Measurements from ENCODE around the gene RAD51.
A peak's percentile ranks its signal among the peaks of the same experiment; 100 is the strongest.

The RAD51 gene

DNA sequence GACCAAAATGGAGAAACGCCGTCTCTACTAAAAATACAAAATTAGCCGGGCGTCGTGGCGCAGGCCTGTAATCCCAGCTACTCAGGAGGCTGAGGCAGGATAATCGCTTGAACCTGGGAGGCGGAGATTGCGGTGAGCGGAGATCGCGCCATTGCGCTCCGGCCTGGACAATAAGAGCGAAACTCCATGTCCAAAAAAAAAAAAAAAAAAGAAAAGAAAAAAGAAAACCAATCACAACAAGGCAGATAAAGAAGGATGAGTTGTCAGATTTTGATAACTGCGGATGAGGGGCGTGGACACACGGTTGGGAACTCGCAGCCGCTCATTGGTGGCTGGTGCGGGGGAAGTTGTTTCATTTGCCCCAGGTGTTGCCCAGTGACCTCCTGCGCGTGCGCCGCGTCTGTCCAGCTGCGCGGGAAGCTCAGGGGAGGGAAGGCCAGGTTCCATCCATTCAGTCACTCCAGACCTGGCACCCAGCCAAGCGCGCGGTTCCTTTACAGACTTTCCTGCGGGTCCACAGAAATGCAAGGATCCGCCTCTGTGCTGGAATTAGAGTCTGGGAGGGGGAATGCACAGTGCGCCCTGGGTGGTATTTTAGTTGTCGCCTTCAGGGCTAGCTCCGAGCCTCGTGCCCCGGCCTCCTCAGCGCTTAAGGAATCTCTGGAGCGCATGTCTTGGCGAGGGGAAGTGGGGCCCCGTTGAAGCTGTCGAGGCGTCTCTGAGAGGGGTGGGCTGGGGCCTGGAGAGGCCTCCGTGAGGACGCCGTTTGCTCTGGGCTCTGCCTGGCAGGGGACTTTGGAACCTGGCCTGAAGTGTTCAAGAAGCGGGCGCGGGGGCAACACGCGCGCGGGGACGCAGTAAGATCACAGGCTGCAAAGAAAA lies 68.2 kb downstream of the RAD51 start:
- peak; percentile 90 for DNase-seq

DNA sequence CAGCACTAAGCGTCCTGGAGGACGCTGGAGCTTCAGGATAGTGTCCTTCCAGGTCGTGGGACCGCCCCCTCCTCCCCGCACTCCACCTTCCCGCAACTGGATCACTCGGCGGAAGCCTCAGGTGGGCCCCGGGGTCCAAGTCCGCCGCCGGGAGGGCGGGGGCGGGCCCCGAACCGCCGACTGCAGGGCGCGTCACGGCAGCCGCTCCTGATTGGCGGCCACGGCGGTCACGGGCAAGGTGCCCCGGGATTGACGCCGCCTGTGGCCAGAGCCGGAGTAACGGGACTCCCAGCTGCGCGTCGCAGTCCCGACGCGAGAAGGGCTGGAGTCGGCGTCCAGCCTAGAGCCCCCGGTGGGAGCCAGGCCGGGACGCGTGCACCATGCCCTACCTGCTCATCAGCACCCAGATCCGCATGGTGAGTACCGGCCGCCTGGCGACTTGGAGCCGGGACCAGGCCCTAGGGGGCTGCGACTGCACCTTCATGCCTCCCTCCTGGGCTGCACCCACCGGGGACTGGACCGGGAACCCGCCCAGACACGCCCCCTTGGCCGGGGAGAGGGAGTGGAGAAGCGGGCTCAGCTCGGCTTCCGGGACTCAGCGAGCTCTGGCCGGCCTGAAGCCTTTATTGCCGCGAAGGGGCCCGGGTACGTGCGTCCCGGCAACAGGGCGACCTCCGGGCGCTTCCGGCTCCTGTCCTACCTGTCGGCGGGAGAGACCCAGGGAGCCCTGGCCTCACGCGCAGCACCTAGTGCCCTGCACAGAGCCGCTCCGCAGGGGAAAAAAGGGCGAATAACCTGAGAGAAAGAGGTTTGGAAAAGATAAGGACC lies 69.0 kb downstream of the RAD51 start, which contains the start of gene GCHFR:
Gene GCHFR (plus strand): TSS at position 268 of the 828 bp plus-strand sequence. CDS start 113 bp downstream, at position 381.
- DNase-seq = peak; percentile 92

DNA sequence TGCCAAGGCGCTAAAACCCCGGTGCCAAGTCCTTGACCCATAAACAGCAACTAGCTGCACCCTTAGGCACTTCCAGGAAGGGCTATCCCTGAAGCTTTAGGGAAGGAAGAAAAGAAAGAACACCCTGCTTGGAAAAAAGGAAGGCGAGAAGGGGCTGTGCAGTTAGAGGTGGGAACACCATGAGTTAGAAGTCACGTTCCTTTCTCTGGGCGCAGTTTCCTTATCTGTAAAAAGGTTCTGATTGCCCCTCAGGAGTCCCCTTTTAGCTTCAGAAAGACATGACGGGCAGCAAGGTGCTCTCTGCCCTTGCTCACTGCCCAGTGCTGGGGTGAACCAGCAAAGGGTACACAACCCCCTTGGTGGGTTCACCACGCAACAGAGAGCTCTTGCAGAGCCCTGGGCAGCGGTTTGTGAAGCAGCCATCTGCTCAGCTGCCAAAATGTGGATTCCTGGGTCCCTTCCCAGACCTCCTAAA lies 69.7 kb downstream of the RAD51 start:
- no peak for DNase-seq

DNA sequence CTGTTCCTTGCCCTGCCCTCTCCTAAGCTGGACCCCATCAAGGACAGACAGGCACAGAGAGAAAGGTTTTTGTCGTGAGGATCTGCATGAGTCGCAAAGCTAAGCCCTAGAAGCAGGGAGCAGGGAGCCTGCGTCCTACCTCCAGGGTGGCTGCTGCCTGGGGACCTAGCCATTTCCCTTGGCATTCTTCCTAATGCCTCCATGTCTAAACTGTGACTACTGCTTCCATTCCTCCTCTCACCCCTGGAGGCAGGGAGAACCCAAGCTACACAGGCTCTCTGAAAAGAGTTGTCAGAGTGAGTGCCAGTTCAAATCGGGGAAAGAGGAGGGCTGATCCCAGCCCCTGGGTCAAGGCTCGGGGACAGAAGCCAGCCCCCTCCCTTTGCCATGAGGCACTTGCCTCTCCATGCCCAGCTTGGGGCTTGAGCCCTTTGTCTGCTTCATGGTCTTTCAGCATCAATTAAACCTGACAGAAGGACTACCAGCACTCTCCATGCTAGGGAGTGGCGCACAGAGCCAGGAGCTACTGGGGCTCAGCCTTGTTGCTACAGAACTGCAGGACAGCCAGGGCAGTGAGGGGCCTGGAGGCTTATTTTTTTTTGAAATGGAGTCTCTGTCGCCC lies 71.3 kb downstream of the RAD51 start:
- no peak for DNase-seq

DNA sequence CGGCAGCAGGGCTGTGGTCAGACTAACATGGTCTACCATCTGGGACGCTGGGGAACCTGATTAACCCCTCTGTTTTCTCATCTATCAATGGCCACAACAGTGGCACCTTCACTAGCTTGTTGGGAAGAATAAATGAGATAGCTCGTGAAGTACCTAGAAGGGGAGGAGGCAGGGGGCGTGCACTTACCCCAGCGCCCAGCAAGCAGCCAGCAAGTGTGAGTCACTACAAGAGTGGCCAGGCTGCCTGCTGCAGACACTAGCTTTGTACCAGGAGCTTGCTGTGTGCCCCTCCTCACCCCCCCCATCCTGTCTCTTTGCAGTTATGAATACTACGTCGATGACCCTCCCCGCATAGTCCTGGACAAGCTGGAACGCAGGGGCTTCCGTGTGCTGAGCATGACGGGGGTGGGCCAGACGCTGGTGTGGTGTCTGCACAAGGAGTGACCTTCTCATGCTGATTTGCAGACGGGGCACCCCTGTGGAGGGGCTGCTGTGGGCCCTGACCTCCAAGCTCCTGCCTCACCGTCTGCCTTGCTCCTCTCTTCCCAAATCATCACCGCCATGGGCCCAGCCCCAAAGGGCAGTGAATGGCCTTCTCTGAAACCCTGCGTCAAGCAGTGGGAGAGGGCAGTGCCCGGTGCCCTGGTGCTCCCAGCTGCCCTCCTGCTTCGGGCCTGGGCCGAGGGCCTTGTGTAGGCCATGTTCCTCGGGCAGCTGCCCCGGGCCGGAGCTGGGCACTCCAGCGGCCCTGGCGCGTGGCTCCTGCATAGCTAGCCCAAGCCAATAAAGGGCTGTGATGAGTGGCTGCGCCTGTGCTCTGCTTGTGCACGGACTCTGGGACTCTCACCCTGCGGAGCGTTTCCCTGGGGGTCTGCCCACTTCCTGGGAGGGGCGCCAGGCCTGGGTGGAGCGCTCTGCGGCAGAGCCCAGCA lies 72.2 kb downstream of the RAD51 start:
- DNase-seq = no peak

DNA sequence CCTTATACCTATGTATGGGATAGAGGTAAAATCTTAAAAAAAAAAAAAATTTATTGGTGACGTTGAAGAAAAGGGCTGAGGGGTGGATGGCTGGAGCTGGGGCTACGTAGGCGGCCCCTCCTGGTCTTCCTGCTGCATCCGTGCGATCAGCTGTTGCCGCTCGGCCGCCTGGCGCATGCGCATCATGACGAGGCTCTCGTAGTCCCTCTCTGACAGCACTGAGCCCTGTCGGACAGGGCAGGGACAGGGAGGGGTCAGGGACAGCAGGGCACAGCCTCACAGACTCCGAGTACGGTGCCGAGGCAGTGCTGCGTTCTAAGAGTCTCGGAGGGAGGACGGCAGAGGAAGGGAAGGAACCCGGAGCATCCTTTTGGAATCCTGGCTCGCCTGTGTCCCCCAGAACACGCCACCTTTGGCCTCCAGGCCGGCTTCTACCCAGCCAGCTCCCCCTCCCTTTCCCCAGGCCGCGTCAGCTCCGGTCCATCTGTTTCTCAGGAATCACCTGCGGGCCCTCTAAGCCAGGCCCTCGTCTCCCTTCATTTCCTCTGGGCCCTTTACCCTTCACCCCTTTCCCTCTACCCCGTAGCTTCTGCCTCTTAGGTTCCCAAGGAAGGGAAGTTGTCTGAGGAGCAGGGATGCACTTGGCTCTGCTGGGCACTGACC lies 73.0 kb downstream of the RAD51 start:
- no peak for DNase-seq

DNA sequence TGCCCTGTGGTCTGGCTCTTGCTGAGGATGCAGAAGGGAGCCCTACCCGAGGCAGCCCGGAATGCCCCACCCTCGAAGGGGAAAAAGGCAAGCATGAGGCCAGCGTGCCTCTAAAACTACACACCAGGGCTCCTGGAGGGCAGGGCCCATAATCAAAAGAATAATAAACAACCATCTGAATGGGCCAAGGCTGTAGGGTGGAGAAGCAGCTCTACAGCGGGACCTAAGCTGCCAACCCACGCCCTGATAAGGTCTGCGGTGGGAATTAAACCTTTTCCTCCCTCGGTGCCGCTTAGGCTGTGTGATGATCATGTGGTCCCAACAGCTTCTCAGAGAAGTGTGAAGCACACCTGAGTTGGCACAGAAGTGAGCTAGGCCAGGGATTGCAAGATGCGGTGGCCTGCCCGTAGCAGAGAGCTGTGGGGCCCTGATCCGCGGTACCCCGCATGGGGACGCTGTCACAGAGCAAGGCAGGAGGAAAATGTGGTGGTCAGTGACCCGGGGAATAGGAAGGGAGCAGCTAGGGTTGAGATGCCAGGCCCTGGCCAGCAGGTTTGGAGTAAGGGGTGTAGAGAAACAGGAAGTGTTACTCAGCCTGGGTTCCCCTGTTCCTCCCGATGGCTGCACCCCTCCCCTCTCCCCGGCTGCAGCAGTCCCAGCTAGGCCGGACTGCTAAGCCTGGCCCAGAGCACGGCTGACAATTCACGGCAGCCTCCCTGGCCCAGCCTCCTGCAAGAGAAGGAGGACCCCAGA lies 73.7 kb downstream of the RAD51 start:
- no peak for DNase-seq

DNA sequence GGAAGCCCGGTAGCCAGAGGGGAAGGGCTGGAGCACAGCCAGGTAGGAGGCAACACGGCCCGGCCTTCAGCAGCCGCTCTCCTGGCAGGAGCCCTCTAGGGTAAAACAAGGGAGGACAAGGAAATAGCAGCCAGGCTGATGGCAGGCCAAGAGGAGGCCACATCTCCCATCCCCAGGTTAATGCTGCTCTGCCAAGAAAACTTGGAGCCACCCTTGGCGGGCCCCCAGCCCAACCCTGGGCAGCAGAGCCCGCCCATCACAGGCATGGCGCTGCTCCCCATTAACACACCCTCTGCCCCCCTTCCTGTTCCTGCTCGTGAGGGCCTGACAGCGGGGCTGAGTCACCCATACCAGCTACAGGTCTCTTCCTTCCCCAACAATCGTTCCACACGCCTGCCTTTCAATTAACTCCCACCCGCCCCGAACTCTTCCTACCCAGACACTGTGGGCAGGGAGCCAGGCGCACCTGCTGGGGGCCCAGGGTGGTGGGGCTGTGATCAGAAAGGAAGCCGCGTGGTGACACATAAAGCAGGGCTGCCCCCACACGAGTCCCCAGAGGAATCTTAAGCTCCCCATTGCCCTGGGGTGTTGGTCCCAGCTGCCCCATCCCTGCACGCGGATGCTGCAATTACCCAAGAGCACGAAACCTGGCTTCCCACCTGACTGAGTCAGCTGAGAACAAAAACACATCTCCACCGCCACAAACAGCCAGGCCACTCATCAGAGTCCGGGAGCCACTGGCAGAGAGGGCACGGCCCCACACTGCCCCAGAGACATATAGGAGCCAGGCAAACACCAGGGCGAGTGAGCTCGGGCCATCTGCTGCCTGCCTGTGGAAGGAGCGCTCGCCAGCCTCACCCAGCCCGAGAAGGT lies 74.5 kb downstream of the RAD51 start, which contains the start of gene C15orf62:
Gene C15orf62 (plus strand): TSS at position 707 of the 873 bp plus-strand sequence. CDS start 516 bp downstream, outside the sequence.
- peak; percentile 68 for DNase-seq

DNA sequence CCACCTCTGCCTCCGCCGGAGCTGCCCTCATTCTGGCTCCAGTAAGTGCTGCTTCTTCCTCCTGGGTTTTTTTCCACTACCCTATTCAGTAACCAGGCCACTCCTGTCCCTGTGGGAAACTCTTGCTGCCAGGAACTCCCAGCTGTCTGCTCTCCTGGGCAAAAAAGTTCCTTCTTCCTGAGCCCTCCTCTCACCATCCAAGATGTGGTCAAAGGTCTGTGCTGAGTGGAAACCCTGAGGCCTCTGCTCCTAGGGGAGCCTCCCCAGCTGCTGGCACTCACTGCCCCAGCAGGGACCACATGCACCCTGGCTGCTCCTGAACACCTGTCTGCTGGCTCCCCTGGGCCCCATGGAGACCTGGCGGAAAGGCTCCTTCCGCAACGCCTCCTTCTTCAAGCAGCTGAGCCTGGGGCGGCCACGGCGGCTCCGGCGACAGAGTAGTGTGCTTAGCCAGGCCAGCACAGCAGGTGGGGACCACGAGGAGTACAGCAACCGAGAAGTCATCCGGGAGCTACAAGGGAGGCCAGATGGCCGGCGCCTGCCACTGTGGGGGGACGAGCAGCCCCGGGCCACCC lies 75.3 kb downstream of the RAD51 start:
- no peak for DNase-seq

DNA sequence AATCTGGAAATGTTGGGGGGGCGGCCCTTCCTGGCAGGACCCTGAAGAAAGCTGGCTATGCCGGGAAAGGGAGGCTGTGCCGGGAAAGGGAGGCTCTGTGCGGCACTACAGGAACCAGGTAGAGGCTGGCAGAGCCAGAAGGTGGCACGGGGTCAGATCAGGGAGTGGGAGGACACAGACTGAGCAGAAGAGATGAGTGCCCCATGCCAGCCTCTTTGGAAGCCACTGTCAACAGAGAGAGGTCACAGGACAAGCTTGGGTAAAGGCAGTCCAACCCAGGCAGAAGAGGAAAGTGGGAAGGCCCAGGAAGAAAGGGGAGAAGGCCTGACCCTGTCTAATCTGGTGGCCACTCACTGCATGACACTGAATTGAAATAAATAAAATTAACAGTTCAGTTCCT lies 76.3 kb downstream of the RAD51 start:
- DNase-seq = no peak

DNA sequence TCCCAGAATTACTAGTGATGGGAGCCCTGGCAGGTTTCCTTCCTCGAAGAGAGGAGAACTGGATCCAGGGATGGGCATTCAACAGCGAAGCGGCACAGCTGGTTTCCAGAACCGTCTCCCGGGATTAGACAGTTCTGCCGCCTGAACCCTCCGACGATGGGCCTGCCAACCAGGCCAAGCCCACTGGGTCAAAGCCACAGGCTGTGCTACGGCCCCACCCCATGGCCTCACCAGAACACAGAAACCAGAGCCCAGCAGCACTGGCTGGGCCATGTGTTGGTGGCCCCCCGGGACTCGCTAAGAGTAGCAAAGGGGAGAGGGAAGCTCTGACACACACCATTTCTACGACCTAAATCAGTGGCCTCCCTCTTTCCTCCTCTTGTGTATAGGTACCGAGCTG lies 77.0 kb downstream of the RAD51 start:
- DNase-seq = no peak

DNA sequence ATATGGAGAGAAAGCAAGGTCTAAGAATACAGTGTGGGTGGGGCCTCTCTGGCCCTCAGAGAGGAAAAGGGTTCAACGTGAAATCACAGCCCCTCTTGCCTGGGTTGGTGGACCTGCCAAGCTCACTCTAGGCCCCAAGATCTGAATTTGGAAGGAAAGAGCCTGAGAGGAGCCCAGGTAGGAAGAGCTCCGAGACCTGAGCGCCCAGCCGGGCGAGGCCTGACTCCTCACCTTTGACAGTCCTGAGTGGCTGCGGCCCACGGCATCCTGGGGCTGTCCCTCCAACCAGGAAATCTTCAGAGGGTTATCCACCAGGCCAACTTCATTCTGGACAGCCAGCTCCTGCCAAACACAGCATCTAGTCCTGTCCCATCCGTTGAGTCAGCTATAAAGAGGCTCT lies 78.5 kb downstream of the RAD51 start:
- no peak for DNase-seq

DNA sequence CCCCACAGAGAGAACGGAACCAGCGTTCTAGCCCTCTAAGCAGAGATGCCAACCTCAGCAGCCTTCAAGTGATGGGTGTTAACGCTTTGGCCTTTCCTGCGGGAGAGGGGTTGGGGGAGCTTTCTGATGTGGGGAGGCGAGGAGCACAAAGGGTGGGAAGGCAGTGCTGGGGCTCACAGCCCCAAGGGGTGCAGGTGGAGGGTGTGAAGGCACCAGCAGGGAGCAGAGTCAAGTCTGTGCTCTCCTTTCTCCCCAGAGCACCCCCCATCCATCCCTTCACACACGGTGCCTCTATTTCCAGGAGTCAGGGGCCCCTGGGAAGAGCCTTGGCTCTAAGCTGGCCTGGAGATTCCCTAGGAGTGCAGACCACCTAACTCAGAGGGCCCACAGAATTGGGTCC lies 78.9 kb downstream of the RAD51 start:
- no peak for DNase-seq

DNA sequence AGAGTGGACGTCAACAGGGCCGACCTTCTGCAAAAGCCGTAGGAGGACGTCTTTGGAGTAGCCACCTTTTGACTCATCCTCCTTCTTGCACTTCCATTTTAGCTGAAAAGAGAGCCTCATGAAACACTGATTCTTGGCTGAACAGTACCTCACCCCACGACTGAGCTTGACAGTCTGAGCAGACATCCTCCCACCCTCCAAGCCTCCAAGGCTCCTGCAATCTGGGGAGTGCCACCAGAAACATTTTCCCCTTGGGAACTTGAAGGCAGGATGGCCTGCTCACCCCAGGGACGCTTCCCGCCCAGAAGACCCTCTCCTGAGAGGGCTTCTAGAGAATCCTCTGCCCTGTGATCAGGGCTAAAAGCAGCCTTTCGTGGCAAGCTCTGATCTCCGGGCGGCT lies 80.0 kb downstream of the RAD51 start:
- DNase-seq = no peak

DNA sequence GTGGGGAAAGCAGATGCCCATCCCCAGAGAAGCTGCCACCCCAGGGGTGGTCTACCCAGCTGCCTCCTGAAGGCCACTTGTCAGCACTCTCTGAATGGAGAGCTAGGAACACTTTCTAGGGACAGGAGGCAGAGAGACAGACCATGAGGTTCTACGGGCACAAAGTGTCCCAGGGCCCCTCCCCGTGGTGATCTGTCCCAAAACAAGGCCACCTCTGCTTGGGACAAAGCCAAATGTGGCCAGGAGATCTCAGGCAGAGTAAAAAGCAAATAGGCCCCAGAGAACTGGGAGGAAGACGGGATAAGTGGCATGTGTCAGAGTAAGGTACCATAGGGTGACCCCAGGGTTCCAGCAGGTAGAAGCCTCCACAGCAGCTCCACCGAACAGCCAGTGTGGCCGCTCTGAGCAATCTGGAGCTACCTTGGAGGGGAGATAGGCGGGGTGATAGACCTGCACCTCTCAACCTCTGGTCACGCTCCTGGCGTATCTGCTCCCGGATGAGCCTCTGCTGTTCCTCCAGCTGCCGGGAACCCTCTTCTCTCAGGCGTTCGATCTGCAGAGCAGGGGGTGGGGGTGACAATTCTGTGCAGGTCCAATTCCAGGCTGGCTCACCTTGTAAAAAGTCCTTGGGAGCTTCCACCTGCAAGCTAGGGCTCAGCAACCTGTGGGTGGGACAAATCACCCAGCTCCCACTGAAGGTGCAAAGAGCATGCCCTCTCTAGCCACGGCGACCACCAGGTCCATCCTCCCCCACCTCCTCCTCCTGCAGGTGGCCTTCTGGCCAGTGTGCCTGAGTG lies 81.0 kb downstream of the RAD51 start:
- no peak for DNase-seq

DNA sequence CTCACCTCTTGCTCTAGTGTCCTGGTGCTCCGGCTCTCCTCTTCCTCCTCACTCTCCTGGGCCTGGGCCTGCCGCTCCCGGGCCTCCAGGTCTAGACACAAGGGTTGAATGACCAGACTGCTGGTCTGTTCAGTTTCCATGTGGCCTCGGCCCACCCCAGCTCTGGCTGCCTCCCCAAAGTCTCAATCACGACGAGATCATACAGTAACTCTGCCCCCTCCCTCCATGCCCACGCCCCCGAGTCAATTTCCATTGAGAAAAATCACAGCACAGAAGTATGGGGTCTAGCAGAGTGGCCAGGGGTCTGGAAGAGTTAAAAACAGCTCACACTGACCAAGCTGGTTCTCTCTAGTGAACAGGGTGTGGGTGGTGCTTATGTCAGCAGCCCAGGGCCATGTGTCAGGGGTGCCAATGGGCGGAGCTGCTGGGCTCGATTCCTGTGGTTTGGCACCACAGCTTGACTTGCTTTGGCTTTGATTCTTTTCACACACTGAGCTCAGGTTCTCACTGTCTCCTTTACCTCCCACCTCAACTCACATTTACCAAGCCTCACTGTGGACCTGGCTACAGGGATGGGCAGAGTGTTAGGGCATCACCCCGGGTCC lies 81.7 kb downstream of the RAD51 start:
- DNase-seq = no peak

Data from right kidney (tissue), 1 donor.